Caki2 (cell line): Measurements from ENCODE around the gene CPN2. TPM values are rescaled to one million over a fixed set of nuclear protein-coding genes. Genes with fewer than 3 reads are reported as not detected.

Experiments used
- DNase-seq: peaks from one replicate; pipeline ENCODE4 v3.0.0-alpha.2; 2015; ENCODE audit warnings: low read depth
- in situ Hi-C: cut with HindIII; loops from 2 replicates; pipeline ENCODE4 v1.10.0; 2016; ENCODE audit warnings: low sequenced_read_pairs, low pct_unique_long_range_greater_than_20kb, mixed read lengths
- total RNA-seq: library from RNA; depleted of rRNA; stranded (reverse); fragments of >200 nt; shearing (Covaris generic); gene quantifications from 2 replicates; pipeline ENCODE4 v1.2.3, GENCODE V29; 2014; ENCODE audit warnings: low replicate concordance

CPN2 gene
- total RNA-seq, 1 experiment from 2014 or later = not detected

DNA sequence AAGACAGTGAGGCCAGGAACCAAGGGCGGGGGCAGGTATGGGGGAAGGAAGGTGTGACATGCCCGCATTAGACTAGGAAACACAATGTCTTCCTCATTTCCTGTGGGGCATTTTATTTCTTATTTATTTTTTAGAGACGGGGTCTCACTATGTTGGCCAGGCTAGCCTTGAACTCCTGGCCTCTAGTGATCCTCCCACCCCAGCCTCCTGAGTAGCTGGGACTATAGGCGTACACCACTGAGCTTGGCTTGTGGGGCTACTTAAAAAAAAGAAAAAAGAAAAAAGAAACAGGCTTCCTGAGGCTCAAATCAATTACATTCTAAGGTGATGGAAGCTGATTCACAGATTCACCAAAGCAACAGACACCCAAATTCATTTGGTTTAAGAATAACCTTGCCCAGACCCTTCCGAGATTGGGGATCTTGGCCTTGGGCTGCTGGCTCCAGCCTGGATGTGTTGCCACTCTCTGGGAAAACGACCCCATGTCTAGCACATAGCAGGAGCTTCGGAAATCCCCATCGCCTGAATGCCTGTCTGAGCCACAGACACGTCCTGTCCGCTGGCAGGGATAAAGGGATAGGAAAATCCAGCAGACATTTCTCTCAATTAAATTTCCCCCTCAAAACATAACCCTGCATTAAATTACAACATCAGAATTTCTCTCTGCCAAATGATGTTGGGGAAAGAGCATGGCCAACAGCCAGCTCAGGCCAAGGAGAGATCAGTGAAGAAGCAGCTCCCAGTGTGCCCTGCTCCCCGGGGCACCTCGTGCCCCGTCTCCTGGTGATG, 13.0 kb downstream of the CPN2 start:
- DNase-seq = no peak
- in situ Hi-C loops = no loop called here

DNA sequence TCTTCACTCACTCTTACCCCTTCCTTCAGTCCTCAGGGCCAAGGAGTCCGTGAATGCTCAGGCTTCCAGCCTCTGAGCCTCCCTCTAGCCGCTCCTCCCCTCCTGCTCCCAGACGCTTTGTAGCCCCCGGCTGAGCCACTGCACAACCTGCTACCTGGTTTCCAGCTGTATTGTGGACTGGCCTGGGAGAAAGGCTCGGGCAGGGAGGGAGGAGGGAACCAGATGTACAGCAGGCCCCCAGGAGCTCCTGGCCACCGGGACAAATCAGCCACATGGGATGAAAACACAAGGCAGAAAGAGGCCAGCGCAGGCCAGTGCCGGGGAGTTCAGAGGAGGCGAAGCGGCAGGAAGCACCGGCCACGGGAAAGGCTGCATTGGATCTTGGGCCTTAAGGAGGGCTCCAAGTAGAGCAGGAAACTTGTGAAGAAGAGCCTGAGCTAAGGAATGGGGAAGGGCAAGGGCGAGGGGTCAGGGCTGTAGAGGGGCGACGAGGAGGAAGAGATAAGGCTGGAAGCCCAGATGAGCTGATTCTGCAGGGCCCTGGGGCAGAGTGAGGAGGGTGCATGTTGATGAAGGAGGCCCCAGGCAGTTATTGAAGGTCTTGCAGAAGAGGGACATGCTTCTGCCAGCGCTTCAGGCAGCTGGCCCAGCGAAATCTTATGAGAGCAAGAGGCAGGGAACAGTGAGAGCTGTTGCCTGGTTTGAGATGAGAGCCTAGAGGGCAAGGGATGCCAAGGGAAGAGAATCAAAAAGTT, 14.3 kb downstream of the CPN2 start:
- DNase-seq = no peak
- in situ Hi-C loops = no loop called here

DNA sequence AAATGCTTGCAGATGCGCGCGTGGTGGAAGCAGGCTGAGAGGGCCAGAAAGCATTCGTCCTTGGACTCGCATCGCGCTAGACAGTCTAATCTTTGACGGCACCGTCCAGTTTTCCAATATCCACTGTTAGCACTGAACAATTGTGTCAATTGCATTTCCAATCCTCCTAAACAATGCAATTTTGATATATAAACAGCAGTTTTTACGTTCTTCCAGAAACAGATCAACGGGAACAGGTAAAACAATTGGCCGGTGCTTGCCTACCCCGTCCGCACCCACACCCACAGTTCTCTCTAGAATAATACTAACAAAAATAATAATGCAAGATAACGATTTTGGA, 17.2 kb downstream of the CPN2 start:
- no peak for DNase-seq
- in situ Hi-C loops = no loop called here

DNA sequence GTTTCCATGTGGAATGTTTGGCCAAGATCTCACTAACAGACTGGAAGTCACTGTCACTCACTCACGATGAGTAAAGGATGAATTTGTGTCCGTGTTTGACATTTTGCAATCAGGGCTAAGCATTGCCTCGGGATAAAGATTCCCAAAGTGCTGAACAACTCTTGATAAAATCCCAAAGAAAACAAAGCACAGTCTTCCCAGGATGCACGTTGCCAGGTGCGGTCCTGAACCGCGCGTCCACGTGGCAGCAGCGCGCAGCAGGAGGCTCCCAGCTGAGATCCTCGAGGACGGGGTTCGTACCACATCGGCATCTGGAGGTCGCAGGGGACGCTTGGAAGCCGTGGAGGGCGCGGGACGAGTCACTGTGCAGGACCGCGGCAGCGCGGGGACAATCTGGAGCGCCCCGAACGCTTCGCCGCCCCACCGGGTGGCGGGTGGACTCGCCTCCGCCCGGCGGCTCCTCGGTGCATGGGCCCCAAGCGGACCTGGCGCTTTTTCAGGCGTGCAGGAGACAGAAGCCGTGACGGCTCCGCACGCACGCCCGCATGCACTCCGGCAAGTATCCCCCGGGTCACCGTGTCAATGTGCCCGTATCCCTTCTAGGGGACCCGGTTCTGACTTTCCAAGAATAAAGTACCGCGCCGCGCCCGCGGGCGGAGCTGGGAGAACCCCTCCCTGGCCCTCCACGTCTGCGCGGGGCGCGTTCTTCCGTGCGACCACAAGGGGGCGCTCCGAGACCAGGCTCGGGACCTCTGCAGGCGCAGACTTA, 17.7 kb downstream of the CPN2 start:
- DNase-seq = peak; percentile 86
- in situ Hi-C loops = no loop called here

DNA sequence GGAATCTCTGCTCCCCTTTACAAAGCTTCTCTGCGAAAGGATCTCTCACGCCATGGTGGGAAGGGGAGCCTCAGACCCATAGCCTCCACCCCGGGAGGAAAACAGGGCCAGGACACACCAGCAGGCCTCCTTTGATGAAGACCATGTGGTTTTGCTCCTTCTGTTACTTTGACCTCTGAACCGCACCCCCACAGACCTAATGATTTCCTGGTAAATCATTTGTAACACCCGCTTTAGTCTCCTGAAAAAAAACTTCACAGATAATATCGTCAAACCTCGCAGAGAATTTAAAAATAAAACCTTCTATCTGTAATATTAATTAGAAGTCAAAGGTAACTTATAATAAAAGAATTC, 18.3 kb downstream of the CPN2 start:
- in situ Hi-C loops = no loop called here
- DNase-seq = no peak

DNA sequence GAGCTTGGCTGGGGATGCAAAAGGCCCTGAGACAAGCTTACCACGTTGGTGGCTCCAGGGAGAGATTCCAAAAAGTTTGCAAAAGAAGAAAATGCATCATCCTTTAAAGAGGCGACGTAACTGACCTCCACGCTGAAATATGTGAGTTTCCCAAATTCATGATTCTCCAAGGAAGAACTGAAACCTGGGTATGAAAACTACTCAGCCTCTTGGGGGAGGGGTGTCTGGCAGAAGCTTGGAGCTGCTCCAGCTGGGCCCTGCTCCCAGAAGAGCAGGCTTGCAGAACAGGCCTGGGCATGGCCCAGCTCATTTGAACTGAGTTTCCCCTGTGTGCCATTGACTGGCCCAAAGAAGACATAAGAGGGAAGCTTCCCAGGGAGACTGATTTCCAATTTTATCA, 20.5 kb downstream of the CPN2 start:
- in situ Hi-C loops = no loop called here
- DNase-seq = no peak

DNA sequence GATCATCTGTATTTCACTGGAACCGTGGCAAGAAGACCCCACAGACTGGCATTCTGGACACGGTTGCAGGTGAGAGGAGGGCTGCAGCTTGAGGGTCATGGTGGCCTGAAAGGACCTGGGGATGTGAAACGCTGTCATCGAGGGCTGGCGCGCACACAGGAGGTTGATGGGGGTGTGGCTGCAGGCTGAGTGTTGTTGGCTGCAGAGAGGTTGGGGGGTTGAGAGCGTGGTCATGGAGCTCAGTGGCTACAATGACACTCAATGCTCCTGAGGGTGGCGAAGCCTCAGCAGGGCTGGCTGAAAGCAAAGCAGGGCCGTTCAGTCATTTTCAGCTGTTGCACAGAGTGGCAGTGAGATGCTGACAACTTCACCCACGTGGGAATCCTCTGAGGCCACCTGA, 21.0 kb downstream of the CPN2 start:
- DNase-seq = no peak
- in situ Hi-C loops = no loop called here

DNA sequence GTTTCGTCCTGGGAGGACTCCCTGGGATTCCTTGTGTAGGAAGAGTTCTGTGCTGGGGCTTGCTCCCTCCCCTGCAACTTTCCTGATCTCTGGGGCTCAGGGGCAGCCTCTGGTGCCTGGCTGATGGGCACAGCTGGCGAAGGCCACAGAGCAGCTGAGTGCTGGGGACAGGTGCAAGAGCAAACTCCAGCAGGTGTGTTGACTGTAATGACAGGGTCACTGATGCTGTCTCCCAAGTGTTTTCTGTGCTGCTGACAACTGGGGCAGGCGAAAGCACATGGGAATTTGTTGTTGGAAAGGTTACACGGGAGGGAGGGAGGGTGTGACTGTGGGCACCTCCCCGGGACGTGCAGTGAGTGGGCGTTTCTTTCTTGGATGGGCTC, 21.6 kb downstream of the CPN2 start:
- in situ Hi-C loops = no loop called here
- DNase-seq = no peak

DNA sequence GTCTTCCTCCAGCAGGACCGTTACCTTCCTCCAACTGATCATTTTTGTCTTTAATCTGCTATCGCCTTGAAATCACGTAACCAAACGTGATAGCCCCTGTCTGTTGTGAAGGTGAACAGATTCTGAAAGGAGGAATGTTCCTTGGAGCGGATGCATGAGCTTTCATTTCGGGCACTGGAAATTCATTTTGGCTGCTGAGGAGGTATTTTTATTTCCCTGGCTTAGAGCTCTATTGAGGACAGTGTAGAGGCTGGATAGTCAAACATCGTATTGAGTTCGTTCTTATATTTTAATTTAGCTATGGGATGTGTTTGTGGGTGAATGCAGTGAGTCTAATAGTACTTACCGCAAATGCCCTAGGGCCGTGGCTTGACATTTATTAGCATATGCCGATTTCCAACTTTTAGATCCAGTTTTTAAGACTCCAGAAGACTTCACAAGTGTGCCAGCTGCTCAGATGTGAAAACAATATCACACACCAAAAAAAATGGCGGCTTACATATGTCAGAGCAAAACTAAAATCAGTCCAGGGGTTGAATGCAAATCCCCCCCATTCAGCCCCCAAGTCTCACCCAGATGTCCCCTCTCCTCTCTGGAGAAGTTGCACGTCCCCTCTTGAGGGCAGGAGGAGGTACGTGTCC, 22.1 kb downstream of the CPN2 start:
- in situ Hi-C loops = no loop called here
- no peak for DNase-seq

DNA sequence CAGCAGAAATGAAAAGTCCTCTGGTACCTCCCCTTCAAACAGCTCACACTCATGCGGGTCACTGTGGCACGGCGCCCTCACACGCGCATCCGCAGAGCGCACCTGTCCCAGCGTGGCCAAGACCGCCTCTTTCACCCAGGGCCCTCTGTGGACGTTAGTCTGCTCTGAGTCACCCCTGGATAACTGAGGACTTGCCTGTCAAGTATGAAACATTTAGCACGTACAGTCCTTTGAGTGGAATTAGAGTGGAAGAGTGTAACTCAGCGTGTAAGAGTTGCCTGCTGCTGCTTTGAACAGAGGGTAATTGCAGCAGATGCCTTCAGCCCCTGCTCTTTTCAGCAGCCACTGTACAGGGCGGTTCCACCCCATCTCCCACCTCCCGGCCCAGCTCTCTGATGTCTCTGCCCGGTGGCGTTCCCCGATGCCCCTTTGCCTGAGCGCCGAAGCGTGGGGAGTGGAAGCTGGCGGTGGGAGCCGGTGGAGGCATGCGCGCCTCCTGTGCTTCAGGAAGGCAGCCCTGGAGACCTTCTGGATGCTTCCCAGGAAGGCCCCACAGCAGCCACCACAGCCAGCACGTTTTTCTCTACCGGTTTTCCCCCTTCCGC, 23.0 kb downstream of the CPN2 start:
- DNase-seq = peak; percentile 82
- in situ Hi-C loops = no loop called here

DNA sequence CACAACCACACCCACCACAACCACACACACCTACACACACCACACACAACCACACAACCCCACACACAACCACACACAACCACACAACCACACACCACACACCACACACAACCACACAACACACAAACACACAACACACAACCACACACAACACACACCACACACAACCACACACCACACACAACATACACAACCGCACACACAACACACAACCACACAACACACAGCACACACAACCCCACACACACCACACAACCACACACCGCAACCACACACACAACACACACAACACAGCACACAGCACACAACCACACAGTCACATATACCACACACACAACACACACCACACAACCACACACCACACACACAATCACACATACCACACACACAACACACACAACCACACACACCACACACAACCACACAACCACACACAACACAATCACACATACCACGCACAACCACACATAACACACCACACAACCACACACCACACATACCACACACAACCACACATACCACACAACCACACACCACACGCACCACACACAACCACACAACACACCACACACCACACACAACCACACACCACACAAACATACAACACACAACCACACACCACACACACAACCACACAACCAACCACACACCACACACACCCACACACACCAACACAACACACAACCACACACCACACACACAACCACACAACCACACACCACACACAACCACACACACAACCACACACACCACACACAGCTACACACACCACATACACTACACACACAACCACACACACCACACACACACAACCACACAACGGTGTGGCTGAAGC, 23.7 kb downstream of the CPN2 start:
- peak; percentile 56 for DNase-seq
- in situ Hi-C loops = no loop called here

DNA sequence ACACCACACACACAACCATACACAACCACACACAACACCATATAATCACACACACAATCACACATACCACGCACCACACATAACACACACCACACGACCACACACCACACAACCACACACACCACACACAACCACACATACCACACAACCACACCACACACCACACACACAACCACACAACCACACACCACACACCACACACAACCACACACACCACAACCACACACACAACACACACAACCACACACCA, 24.2 kb downstream of the CPN2 start:
- in situ Hi-C loops = no loop called here
- peak; percentile 58 for DNase-seq

DNA sequence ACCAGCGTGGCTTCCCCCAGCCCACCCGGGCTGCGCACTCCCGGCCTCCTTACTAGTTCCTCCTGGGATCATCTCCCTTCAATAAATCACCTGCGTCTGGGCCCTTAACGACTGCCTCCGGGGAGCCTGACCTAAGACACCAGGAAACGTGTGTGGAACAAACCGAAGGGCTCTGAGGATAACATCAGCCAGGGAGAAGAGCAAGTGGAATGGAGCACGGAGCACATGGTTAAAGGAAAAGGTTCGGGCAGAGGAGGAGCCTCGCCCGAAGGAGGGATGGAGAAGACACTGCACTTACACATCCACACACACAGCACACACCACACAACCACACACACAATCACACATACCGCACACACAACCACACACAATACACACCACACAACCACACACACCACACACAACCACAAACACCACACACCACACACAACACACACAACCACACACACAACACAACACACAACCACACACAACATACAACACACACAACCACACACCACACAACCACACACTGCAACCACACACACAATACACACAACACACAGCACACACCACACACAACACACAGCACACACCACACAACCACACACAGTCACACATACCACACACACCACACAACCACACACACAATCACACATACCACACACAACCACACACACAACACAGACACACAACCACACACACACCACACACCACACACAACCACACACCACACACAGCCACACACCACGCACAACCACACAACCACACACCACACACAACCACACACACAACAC, 24.7 kb downstream of the CPN2 start:
- in situ Hi-C loops = no loop called here
- DNase-seq = peak; percentile 77

DNA sequence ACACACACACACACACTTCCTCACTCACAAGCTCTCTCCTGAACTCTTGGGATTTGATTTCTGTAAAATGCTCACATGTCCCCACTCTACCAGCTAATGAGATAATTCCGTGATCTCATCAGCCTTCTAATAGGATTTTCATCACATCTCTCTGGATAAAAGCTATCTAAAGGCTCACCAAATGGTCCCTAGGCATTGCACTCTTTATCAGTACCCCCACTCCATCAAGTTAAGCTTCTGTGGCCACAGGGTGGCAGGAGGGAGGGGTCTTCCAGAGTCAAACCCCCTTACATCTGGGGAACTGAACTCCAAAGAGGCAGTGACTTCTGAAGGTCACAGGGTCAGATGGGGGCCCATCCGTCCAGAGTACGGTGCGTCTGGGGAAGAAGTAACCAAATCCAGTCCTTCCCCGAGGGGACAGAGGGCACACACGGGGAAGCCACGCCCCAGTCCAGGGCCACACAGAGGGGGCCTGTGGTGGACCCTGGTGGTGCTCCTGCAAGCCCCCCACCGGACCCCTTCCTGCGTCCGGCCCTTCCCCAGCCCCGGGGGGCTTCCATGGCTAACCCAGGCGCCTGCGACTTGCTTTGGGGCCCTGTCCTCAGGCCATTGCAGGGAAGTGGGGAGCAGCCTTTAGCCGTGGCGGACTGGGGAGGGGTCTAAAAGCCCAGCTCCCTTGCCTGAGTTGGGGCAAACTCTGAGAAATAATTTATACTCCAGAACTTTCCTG, 25.5 kb downstream of the CPN2 start:
- in situ Hi-C loops = no loop called here
- DNase-seq = no peak

DNA sequence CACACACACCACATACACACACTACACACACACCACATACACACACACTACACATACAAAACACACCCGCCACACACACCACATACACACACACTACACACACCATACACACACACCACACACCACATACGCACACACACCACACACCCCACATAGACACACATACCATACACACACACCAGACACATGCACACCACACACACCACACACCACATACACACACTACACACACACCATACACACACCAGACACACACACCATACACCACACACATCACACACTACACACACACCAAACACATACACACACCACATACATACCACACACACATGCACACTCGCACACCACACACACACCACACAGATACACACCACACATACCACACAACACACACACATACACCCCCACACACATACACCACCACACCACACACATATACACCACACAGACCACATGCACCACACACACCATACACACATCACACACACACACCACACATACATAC, 26.3 kb downstream of the CPN2 start:
- DNase-seq = no peak
- in situ Hi-C loops = no loop called here
